ENCODE measurements around the gene PTBP1. TPM values are rescaled to one million over a fixed set of nuclear protein-coding genes. Genes with fewer than 3 reads are reported as not detected.

The PTBP1 gene
- total RNA-seq, 1 experiment from 2014 or later: 712 TPM

GRCh38 chr19:843836-844545 is 46.7 kb downstream of the PTBP1 start:
- H4K91ac ChIP-seq (ENCODE audit: insufficient read length, low read depth, low read length): no peak overlapping the region
- no peak overlapping the region for H3K56ac ChIP-seq (ENCODE audit: insufficient read length, low read depth, low read length)
- H3K79me1 ChIP-seq (ENCODE audit: insufficient read depth, low read depth, low read length, poor library complexity, severe bottlenecking): no peaks in the 10 kb centered on the region
- no peak for DNase-seq
- H3T11ph ChIP-seq (ENCODE audit: low read length): no peak overlapping the region
- H3K9me3 ChIP-seq (ENCODE audit: control insufficient read depth, low read depth, low read length): no peaks in the 10 kb centered on the region
- no peak overlapping the region for H3K9ac ChIP-seq (ENCODE audit: extremely low read depth, insufficient read length, low read length)
- no peak for TF ChIP-seq CTCF (conservative IDR thresholded peaks at IDR 0.05)
- H3K9me3 Mint-ChIP-seq: peaks cover 0 to 4% of the 10 kb centered on the region in 2 experiments; a peak in 2 of 5 replicates
- H2BK12ac ChIP-seq (ENCODE audit: insufficient read length, low read depth, low read length): no peak overlapping the region
- H3K79me2 ChIP-seq (ENCODE audit: insufficient read depth, low read length): no peaks in the 10 kb centered on the region
- no CpG with 5 or more reads among the region's 70 CpGs for WGBS (ENCODE audit: extremely low coverage, insufficient read length, low lambda C conversion rate)
- peak overlapping the region; percentile 25 to 77 for H3K4me3 Mint-ChIP-seq
- peaks cover 59% of the 10 kb centered on the region for H3K27me3 Mint-ChIP-seq (ENCODE audit: low read depth)
- H3K23me2 ChIP-seq (ENCODE audit: insufficient read length, low read depth, low read length, poor library complexity, severe bottlenecking): peaks cover 2% of the 10 kb centered on the region
- no peak overlapping the region for H2BK120ac ChIP-seq (ENCODE audit: low read depth, low read length, poor library complexity, severe bottlenecking)
- peaks cover 2 to 11% of the 10 kb centered on the region in 2 experiments; a peak in 2 of 4 replicates for H3K4me1 Mint-ChIP-seq
- H2BK5ac ChIP-seq (ENCODE audit: insufficient read length, low read length): no peak overlapping the region
- H4K8ac ChIP-seq (replicated peaks; ENCODE audit: insufficient read length, low read depth, low read length): no peak overlapping the region
- no peak overlapping the region for H2AK5ac ChIP-seq (ENCODE audit: insufficient read length, low read length)
- no peak overlapping the region for H2AFZ ChIP-seq (ENCODE audit: low read length)
- H3K4ac ChIP-seq (ENCODE audit: low read depth, low read length): no peak overlapping the region
- no peak overlapping the region for H2BK15ac ChIP-seq (ENCODE audit: low read depth, low read length)
- H3K4me1 ChIP-seq (ENCODE audit: insufficient read depth, low read length): no peaks in the 10 kb centered on the region
- no peak overlapping the region; the same call in 1 of the 2 replicates for H3K14ac ChIP-seq (ENCODE audit: insufficient read depth, low read length)
- H4K20me1 ChIP-seq (ENCODE audit: control insufficient read depth, insufficient read depth, insufficient read length): no peaks in the 10 kb centered on the region
- H3K27ac Mint-ChIP-seq: no peak overlapping the region
- peaks cover 3% of the 10 kb centered on the region; the same call in 1 of the 2 replicates for H3K27me3 ChIP-seq (ENCODE audit: insufficient read depth, low read length)
- H3K18ac ChIP-seq (ENCODE audit: insufficient read length, low read depth, low read length): no peak overlapping the region
- H4K5ac ChIP-seq (ENCODE audit: insufficient read length, low read depth, low read length): no peak overlapping the region
- no peak overlapping the region for H3K27ac ChIP-seq (ENCODE audit: insufficient read length, low read depth, low read length)
- H3K4me2 ChIP-seq (ENCODE audit: insufficient read depth, insufficient read length, low read length): peak overlapping the region; percentile 9
- no peak overlapping the region for H2BK20ac ChIP-seq (ENCODE audit: low read depth, low read length, poor library complexity, severe bottlenecking)
- H3K36me3 Mint-ChIP-seq (ENCODE audit: insufficient read depth in 1 of 3, low read depth in 3 of 3): no peaks in the 10 kb centered on the region; a peak in 1 of 7 replicates
- no peak overlapping the region for H3K23ac ChIP-seq (ENCODE audit: insufficient read length, low read depth, low read length)

All from H9 (cell line).